ENCODE data around the gene TSHZ1.

- TF ChIP-seq POLR2A (IDR thresholded peaks at IDR 0.05) = no peak
- no peak for TF ChIP-seq CTCF (IDR thresholded peaks at IDR 0.05)
Measured at GRCh38 chr18:75262511-75262910, 51.9 kb downstream of the TSHZ1 start.

Measured in esophagus squamous epithelium (tissue), 4 donors.